Activated T-cell treated with anti-CD3 and anti-CD28 coated beads for 4 hours (primary cell): ENCODE measurements around the gene SCN3A.

Source experiments
- DNase-seq: peaks from one replicate; pipeline ENCODE4 v3.0.0-alpha.2; 2020

SCN3A gene

GRCh38 chr2:165185633-165186032 is 18.2 kb downstream of the SCN3A start:
- DNase-seq, result no peak

GRCh38 chr2:165182029-165182428 is 21.8 kb downstream of the SCN3A start:
- DNase-seq, result no peak

GRCh38 chr2:165176780-165177179 is 27.1 kb downstream of the SCN3A start:
- no peak for DNase-seq

GRCh38 chr2:165173215-165173614 is 30.6 kb downstream of the SCN3A start:
- no peak for DNase-seq

GRCh38 chr2:165164201-165164600 is 39.6 kb downstream of the SCN3A start:
- DNase-seq, result no peak

- no peak for DNase-seq
These were observed 40.1 kb downstream of the SCN3A start for GRCh38 chr2:165163761-165164160.

- DNase-seq, result no peak
These were observed 41.4 kb downstream of the SCN3A start for GRCh38 chr2:165162466-165162865.

GRCh38 chr2:165161510-165161909 is 42.3 kb downstream of the SCN3A start:
- DNase-seq, result no peak

GRCh38 chr2:165157160-165157559 is 46.7 kb downstream of the SCN3A start:
- no peak for DNase-seq

- DNase-seq, result no peak
These were observed 48.7 kb downstream of the SCN3A start for GRCh38 chr2:165155152-165155551.

- DNase-seq, result no peak
These were observed 54.4 kb downstream of the SCN3A start for GRCh38 chr2:165149439-165149838.

- DNase-seq, result no peak
These were observed 56.4 kb downstream of the SCN3A start for GRCh38 chr2:165147186-165148045.

- DNase-seq, result no peak
These were observed 59.5 kb downstream of the SCN3A start for GRCh38 chr2:165144315-165144714.

- DNase-seq, result no peak
These were observed 62.1 kb downstream of the SCN3A start for GRCh38 chr2:165141601-165142354.

- no peak for DNase-seq
These were observed 77.6 kb downstream of the SCN3A start for GRCh38 chr2:165126244-165126643.

GRCh38 chr2:165122521-165122920 is 81.3 kb downstream of the SCN3A start:
- DNase-seq, result no peak

- no peak for DNase-seq
These were observed 82.9 kb downstream of the SCN3A start for GRCh38 chr2:165120740-165121467.

GRCh38 chr2:165115258-165115657 is 88.6 kb downstream of the SCN3A start:
- DNase-seq, result no peak

GRCh38 chr2:165114346-165114939 is 89.4 kb downstream of the SCN3A start:
- no peak for DNase-seq

- DNase-seq, result no peak
These were observed 90.4 kb downstream of the SCN3A start for GRCh38 chr2:165113414-165113813.

GRCh38 chr2:165112789-165113188 is 91.1 kb downstream of the SCN3A start:
- no peak for DNase-seq

GRCh38 chr2:165112133-165112573 is 91.7 kb downstream of the SCN3A start:
- no peak for DNase-seq

GRCh38 chr2:165110394-165110793 is 93.5 kb downstream of the SCN3A start:
- DNase-seq, result no peak
